Duodenal mucosa (tissue), 2 donors: ENCODE measurements around the gene LRP2BP.

Experiments
- H3K27ac ChIP-seq: one replicate; pipeline ENCODE4 v1.7.0; 2013; ENCODE audit warnings: low read depth, low read length
- H3K27me3 ChIP-seq, 2 donors: one replicate each; pipeline ENCODE4 v1.7.0; 2013; ENCODE audit warnings: low read length in 2 of 2, control low read depth in 1 of 2; ENCODE audit not compliant: insufficient read depth in 2 of 2, control insufficient read depth in 1 of 2
- H3K36me3 ChIP-seq, 2 donors: one replicate each; pipeline ENCODE4 v1.7.0; 2013; ENCODE audit warnings: low read length in 2 of 2, control low read depth in 1 of 2; ENCODE audit not compliant: insufficient read depth in 2 of 2, control insufficient read depth in 1 of 2
- H3K4me1 ChIP-seq, 2 donors: one replicate each; pipeline ENCODE4 v1.7.0; 2013; ENCODE audit warnings: low read length in 2 of 2, control low read depth in 1 of 2; ENCODE audit not compliant: insufficient read depth in 2 of 2, control insufficient read depth in 1 of 2
- H3K4me3 ChIP-seq, 2 donors: one replicate each; pipeline ENCODE4 v1.7.0; 2013; ENCODE audit warnings: low read length in 2 of 2, low read depth in 1 of 2
- H3K9ac ChIP-seq, 2 donors: one replicate each; pipeline ENCODE4 v1.7.0; 2013; ENCODE audit warnings: low read length in 2 of 2, low read depth in 1 of 2
- H3K9me3 ChIP-seq, 2 donors: one replicate each; pipeline ENCODE4 v1.7.0; 2013; ENCODE audit warnings: low read length in 2 of 2, control low read depth in 1 of 2; ENCODE audit not compliant: control insufficient read depth in 1 of 2

Gene LRP2BP

GRCh38 chr4:185395238-185395955, at the start of gene LRP2BP:
Gene LRP2BP (minus strand): TSS chr4:185395924. CDS start chr4:185378186, 17,738 bp downstream.
- Histone ChIP-seq H3K27ac (peak within 1 kb of the TSS; percentile 100), H3K9ac (peak within 1 kb of the TSS; percentile 88 to 95), H3K9me3 (no peaks in the 10 kb centered on the region), H3K4me3 (peak within 1 kb of the TSS; percentile 86 to 92), H3K27me3 (no peaks in the 10 kb centered on the region), H3K4me1 (peaks cover 13 to 15% of the 10 kb centered on the region in 2 donors), H3K36me3 (peaks cover 0 to 6% of the 10 kb centered on the region in 2 donors)

GRCh38 chr4:185445209-185445608, 49.5 kb upstream of the LRP2BP start:
- Histone ChIP-seq H3K36me3 (no peaks in the 10 kb centered on the region), H3K9me3 (no peaks in the 10 kb centered on the region), H3K4me3 (no peak overlapping the region), H3K9ac (no peak overlapping the region), H3K27me3 (no peaks in the 10 kb centered on the region), H3K4me1 (no peaks in the 10 kb centered on the region), H3K27ac (no peak overlapping the region)

GRCh38 chr4:185441479-185441878, 45.8 kb upstream of the LRP2BP start:
- no peak overlapping the region for H3K27ac ChIP-seq
- H3K27me3 ChIP-seq = no peaks in the 10 kb centered on the region
- H3K9me3 ChIP-seq = no peaks in the 10 kb centered on the region
- H3K4me3 ChIP-seq = no peak overlapping the region
- no peaks in the 10 kb centered on the region for H3K4me1 ChIP-seq
- H3K36me3 ChIP-seq = no peaks in the 10 kb centered on the region
- H3K9ac ChIP-seq = no peak overlapping the region

- Histone ChIP-seq H3K4me3 (no peak overlapping the region), H3K9me3 (no peaks in the 10 kb centered on the region), H3K36me3 (no peaks in the 10 kb centered on the region), H3K27ac (no peak overlapping the region), H3K27me3 (no peaks in the 10 kb centered on the region), H3K9ac (no peak overlapping the region), H3K4me1 (no peaks in the 10 kb centered on the region)
Observed at GRCh38 chr4:185437809-185438208, 42.1 kb upstream of the LRP2BP start.

- H3K4me1 ChIP-seq = no peaks in the 10 kb centered on the region
- H3K4me3 ChIP-seq = no peak overlapping the region
- H3K27me3 ChIP-seq = no peaks in the 10 kb centered on the region
- H3K9me3 ChIP-seq = no peaks in the 10 kb centered on the region
- H3K36me3 ChIP-seq = no peaks in the 10 kb centered on the region
- no peak overlapping the region for H3K27ac ChIP-seq
- H3K9ac ChIP-seq = no peak overlapping the region
Observed at GRCh38 chr4:185435466-185435865, 39.7 kb upstream of the LRP2BP start.

- no peak overlapping the region for H3K9ac ChIP-seq
- no peaks in the 10 kb centered on the region for H3K27me3 ChIP-seq
- H3K27ac ChIP-seq = no peak overlapping the region
Observed at GRCh38 chr4:185429660-185430059, 33.9 kb upstream of the LRP2BP start.

GRCh38 chr4:185426960-185427688, 31.4 kb upstream of the LRP2BP start:
- Histone ChIP-seq H3K9me3 (no peaks in the 10 kb centered on the region), H3K4me1 (peaks cover 17 to 19% of the 10 kb centered on the region in 2 donors), H3K27me3 (no peaks in the 10 kb centered on the region), H3K9ac (no peak overlapping the region), H3K4me3 (no peak overlapping the region), H3K27ac (no peak overlapping the region), H3K36me3 (no peaks in the 10 kb centered on the region)

More at GRCh38 chr4:185429660-185430059, 33.9 kb upstream of the LRP2BP start:
- Histone ChIP-seq H3K4me3 (no peak overlapping the region), H3K9me3 (no peaks in the 10 kb centered on the region), H3K4me1 (peaks cover 5 to 11% of the 10 kb centered on the region in 2 donors), H3K36me3 (no peaks in the 10 kb centered on the region)

- no peaks in the 10 kb centered on the region for H3K36me3 ChIP-seq
- peak within 1 kb of the TSS; percentile 85 for H3K27ac ChIP-seq
- H3K4me1 ChIP-seq = peaks cover 17 to 19% of the 10 kb centered on the region in 2 donors
- no peaks in the 10 kb centered on the region for H3K9me3 ChIP-seq
- peak within 1 kb of the TSS; percentile 85 to 96 for H3K4me3 ChIP-seq
- H3K27me3 ChIP-seq = no peaks in the 10 kb centered on the region
- H3K9ac ChIP-seq = peak within 1 kb of the TSS; percentile 83 to 95
Observed at GRCh38 chr4:185425647-185426352, 30.1 kb upstream of the LRP2BP start, which contains the start of gene UFSP2. Gene UFSP2 (minus strand): TSS chr4:185425964. CDS start chr4:185425868, 96 bp downstream.

GRCh38 chr4:185424905-185425646, 29.4 kb upstream of the LRP2BP start:
- Histone ChIP-seq H3K4me1 (peaks cover 17 to 19% of the 10 kb centered on the region in 2 donors), H3K9ac (peak overlapping the region; percentile 83 to 95), H3K9me3 (no peaks in the 10 kb centered on the region), H3K27me3 (no peaks in the 10 kb centered on the region), H3K36me3 (no peaks in the 10 kb centered on the region), H3K4me3 (peak overlapping the region; percentile 85 to 96), H3K27ac (peak overlapping the region; percentile 85)
